H1 (cell line): Measurements from ENCODE around the gene CMTM1.

ENCODE experiments used
- BCL11A ChIP-seq, 2 experiments: IDR thresholded peaks; one replicate each; pipeline ENCODE4 v1.6.1; 2011; ENCODE audit warnings: low read depth in 2 of 2, low read length in 2 of 2, mild to moderate bottlenecking in 2 of 2
- BRCA1 ChIP-seq: IDR thresholded peaks from 2 replicates; pipeline ENCODE4 v1.6.1; 2012; ENCODE audit warnings: low read depth, low read length, improper control_type of control experiment
- CTCF ChIP-seq, 3 experiments: IDR thresholded peaks; 1 replicate in 2 of 3; 2 replicates in 1 of 3; pipeline versions ENCODE4 v1.5.1 to v1.6.1; 2011; ENCODE audit warnings: low read length in 3 of 3, mild to moderate bottlenecking in 3 of 3, inconsistent platforms in 2 of 3, low read depth in 1 of 3, moderate library complexity in 1 of 3; ENCODE audit not compliant: insufficient read depth in 1 of 3; ENCODE audit errors: control extremely low read depth in 1 of 3
- EP300 ChIP-seq, 2 experiments: IDR thresholded peaks; 1 replicate in 1 of 2; 2 replicates in 1 of 2; pipeline ENCODE4 v1.6.1; 2011 to 2012; ENCODE audit warnings: low read depth in 2 of 2, low read length in 2 of 2, mild to moderate bottlenecking in 2 of 2, borderline replicate concordance in 1 of 2, inconsistent platforms in 1 of 2, moderate library complexity in 1 of 2
- EZH2 ChIP-seq: fragments of 200-600 bp; sonication (generic); IDR thresholded peaks from 2 replicates; pipeline ENCODE4 v1.7.1; 2012; ENCODE audit warnings: low read depth, mild to moderate bottlenecking, moderate library complexity, low read length, inconsistent platforms; ENCODE audit not compliant: severe bottlenecking
- MAX ChIP-seq: IDR thresholded peaks from 2 replicates; pipeline ENCODE4 v1.6.1; 2012; ENCODE audit warnings: inconsistent platforms
- POLR2A ChIP-seq, 2 experiments: IDR thresholded peaks; 1 replicate in 1 of 2; 2 replicates in 1 of 2; pipeline ENCODE4 v1.6.1; 2011; ENCODE audit warnings: low read depth in 2 of 2, low read length in 2 of 2, mild to moderate bottlenecking in 2 of 2; ENCODE audit errors: control extremely low read depth in 1 of 2
- POLR2AphosphoS5 ChIP-seq: IDR thresholded peaks from 2 replicates; pipeline ENCODE4 v1.6.1; 2011; ENCODE audit warnings: low read depth, low read length
- RFX5 ChIP-seq: IDR thresholded peaks from 2 replicates; pipeline ENCODE4 v1.6.1; 2011; ENCODE audit warnings: low read depth, low read length, improper control_type of control experiment, borderline replicate concordance
- TEAD4 ChIP-seq: IDR thresholded peaks from 2 replicates; pipeline ENCODE4 v1.6.1; 2012; ENCODE audit warnings: low read depth, low read length, inconsistent platforms, mixed read lengths
- YY1 ChIP-seq: IDR thresholded peaks from 2 replicates; pipeline ENCODE4 v1.6.1; 2011; ENCODE audit warnings: low read depth, mild to moderate bottlenecking, low read length

DNA sequence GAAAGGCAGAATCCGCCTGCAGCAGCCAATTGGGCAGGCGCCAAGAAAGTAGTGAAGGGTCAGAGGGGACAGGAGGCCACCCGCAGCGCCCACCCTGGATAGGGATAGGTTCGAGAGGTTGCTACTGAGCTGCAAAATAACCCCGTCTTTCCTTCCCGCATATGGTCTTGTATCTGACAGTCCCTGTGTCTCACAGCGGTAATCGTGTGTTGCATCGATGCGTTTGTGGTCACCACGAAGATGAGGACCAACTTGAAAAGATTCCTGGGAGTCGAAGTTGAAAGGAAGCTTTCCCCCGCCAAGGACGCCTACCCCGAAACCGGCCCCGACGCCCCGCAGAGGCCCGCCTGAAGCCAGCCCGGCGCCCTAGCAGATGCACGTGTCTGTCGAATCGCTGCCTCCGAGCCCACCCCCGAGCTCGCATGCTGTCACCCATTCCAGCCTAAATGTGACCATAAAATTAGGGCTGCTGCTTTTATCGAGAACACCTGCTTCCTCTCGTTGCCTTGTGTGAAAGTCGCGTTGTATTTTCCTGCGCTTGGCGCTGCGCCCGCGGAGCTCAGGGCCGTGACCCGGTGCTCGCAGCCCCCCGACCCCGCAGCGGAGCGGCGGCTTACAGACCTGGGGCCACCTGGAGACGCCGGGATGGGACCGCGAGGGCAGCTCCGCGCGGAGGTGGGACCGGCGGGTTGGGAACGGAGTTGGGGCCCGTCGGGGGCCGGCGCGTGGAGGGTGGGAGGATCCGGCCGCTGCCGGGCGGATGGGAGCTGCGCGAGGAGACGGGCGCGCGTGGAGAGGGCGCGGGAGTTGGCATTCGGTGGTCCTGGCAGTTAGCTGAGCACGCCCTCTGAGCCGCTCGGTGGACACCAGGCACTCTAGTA, 12.7 kb downstream of the CMTM1 start, which contains the start of gene CMTM2:
- peak; percentile 81 for TF ChIP-seq EZH2
- peak; percentile 69; the same call in 1 of the 2 replicates for TF ChIP-seq MAX
- TF ChIP-seq BCL11A (IDR thresholded peaks at IDR 0.05; ENCODE audit: low read depth in 2 of 2, low read length in 2 of 2), result no peak
- TF ChIP-seq CTCF (IDR thresholded peaks at IDR 0.05; ENCODE audit: control extremely low read depth in 1 of 3, insufficient read depth in 1 of 3, low read depth in 1 of 3, low read length in 3 of 3), result no peak
- no peak for TF ChIP-seq EP300 (IDR thresholded peaks at IDR 0.05; ENCODE audit: borderline replicate concordance in 1 of 2, low read depth in 2 of 2, low read length in 2 of 2)
- TF ChIP-seq POLR2AphosphoS5, result no peak
- no peak for TF ChIP-seq POLR2A (IDR thresholded peaks at IDR 0.05; ENCODE audit: control extremely low read depth in 1 of 2, low read depth in 2 of 2, low read length in 2 of 2)
- TF ChIP-seq RFX5, result no peak
- no peak for TF ChIP-seq BRCA1
- TF ChIP-seq YY1, result no peak
- no peak for TF ChIP-seq TEAD4
